Activated CD4-positive, alpha-beta T cell treated with anti-CD3 and anti-CD28 coated beads, Interleukin-2, Interleukin-4, amounts not matched to agents 100 ng/mL and 50 ng/mL, durations not matched to agents 16 hours and 8 hours (primary cell): ENCODE measurements around the gene CDC42EP3.

Experiments
- DNase-seq: peaks from one replicate; pipeline ENCODE4 v3.0.0-alpha.2; 2020; ENCODE audit warnings: low spot score

CDC42EP3 gene, protein sequence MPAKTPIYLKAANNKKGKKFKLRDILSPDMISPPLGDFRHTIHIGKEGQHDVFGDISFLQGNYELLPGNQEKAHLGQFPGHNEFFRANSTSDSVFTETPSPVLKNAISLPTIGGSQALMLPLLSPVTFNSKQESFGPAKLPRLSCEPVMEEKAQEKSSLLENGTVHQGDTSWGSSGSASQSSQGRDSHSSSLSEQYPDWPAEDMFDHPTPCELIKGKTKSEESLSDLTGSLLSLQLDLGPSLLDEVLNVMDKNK

DNA sequence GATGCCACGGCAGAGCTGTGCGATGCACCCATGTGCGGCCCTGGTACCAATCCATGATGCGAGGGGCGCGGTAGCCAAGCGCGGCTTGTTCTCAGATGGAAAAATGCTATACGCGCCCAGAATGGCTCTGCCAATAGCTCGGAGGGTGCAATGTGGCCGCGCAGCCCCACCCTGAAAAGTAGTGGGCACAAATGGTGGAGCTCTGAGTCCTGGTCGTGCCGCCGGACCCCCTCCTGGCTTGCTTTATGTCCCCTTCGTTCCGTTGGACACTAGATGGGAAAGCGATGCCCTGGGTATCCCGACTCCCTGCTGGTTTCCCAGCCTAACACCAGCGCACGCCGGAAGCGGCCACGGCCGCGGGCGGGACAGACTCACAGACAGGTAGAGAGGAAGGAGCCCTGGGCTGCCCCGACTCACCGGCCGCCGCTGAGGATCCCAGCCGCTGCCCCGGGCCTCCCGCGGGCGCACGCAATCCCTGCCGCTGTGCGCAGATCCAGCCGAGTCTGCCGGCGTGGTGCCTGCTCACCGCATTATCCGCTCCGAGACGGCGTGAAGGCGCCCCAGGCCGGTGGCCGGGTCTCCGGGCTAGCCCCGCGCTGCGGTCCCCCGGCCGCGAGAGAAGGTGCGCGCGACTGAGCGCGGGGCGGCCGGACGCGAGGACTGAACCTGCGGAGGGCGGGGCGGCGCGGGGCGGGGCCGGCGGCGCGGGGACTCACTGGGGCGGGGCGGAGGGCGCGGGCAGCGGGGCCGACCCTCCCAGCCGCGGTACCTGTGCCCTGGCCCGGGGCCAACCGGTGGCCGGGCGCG, at the start of gene CDC42EP3:
Gene CDC42EP3, minus strand, starts transcription at position 634 of the 807 bp plus-strand sequence. CDS start 25,055 bp downstream, outside the sequence.
- peak; percentile 60 for DNase-seq

- no peak for DNase-seq
These were observed 49.7 kb upstream of the CDC42EP3 start for GRCh38 chr2:37721201-37721560.

- no peak for DNase-seq
These were observed 49.2 kb upstream of the CDC42EP3 start for GRCh38 chr2:37720533-37721200.

GRCh38 chr2:37718515-37719161, 47.2 kb upstream of the CDC42EP3 start:
- DNase-seq, result no peak

DNA sequence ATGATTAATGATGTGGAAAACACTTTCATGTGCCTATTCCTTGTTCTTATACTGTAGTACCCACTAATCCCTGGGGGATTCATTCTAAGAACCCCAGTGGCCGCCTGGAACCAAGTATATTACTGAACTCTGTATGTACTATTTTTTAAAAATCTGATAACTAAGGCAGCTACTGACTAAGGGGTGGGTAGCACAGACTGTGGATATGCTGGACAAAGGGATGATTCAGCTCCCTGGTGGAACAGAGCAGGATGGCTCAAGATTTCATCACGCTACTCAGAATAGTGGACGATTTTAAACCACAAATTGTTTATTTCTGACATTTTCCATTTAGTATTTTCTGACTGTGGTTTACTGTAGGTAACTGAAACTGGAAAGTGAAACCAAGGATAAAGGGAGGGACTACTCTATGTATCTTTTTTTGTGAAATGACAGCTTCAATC, 41.8 kb upstream of the CDC42EP3 start:
- peak; percentile 38 for DNase-seq

DNA sequence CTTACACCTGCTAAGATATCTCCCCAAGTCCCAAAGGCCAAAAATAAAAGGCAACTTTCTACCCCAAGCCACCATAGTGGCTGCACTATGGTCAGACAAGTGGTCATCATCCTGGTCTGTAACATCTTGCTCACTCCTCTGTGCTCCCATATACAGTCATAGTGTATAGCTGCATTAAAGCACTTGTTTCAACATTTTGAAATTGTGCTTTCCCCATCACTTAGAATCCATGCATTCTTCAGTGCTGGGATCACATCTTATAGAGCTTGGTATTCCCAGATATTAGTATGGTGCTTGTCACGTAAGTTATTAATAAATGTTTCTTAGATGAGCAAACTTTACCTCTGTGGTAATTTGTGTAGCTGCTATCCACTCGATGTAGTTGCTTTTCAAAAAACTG, 40.4 kb upstream of the CDC42EP3 start:
- no peak for DNase-seq

- DNase-seq, result peak; percentile 35
These were observed 39.9 kb upstream of the CDC42EP3 start for GRCh38 chr2:37711308-37711731.

- no peak for DNase-seq
These were observed 37.7 kb upstream of the CDC42EP3 start for GRCh38 chr2:37709111-37709510.

DNA sequence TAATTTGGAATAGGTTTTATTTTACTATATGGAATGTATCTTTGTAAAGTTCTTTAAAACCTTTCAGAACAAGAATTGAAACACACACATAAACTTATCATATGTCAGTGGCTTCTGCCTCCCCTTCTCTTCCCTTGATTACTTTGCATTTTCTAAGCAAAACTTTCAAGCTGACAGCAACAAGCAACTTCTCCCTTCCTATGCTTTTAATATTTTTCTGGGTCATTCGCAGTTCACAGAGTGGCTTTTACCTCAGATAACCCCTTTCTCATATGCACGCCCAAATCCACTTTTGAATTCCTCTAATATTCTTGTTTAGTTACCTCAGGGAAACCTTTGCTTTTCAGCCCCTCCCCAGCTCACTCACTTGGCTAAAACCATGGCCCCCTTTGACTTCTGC, 36.7 kb upstream of the CDC42EP3 start:
- DNase-seq, result no peak

- DNase-seq, result no peak
These were observed 36.0 kb upstream of the CDC42EP3 start for GRCh38 chr2:37707393-37707792.

DNA sequence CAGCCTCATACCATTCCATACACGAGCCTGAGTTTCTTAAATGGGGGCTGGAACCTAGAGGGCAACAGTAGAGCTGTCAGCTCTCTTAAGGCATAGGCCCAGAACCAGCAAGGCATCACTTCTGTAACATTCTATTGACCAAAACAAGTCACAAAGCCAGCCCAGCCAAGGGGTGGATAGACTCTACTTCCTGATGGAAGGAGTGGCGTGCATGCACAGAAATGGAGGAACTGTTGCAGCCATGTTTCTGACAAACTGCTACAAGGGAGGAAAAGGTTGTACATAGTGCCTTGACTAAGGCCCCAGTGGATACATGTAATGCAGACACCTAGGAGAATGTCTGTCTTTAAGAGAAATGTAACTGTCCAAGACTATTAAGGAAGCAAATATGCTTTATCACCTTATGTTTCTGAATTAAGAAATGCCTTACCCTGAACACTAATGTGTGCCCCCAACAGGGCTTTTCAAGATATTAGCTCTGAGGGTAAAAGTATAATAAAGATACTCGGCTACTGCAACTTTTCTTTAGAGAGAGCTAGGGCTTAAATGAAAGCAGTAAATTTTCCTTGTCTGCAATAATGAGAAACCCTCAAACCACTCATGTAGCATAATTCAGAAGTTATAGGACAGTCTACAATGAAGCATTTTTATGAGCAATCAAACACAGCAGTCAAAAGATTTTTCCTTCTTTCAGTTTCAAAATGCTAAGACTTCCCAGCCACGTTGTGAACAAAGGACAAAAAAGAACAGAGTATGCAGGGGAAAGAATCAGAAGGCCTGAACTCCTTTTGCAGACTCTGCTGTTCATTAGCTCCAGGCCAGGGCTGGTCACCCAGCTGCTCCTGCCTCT, 35.1 kb upstream of the CDC42EP3 start:
- no peak for DNase-seq

- no peak for DNase-seq
These were observed 33.7 kb upstream of the CDC42EP3 start for GRCh38 chr2:37705191-37705590.

DNA sequence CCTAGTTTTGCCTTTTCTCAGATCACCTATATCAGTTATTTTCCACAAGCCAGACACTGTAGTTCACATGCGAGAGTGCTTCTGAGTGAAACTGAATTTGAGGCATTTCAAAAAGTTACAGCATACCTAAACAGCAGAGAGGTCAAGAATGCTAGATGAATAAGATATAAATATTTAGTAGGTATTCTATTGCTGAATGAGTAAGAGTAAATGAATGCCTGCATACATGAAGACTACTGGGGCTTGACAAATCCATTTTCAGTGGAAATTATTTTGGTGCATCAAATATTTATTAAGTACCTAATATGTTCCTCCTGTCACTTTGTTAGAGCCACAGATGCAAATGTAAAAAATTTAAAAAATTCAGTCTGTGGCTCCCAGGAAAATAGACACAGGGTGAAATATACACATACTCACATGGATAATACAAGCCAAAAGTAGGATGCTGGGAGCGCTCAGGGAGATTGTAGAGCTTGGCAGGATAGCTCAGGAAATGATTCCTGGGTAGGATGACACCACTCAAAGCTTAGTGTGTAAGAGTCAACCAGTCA, 27.6 kb upstream of the CDC42EP3 start:
- no peak for DNase-seq

DNA sequence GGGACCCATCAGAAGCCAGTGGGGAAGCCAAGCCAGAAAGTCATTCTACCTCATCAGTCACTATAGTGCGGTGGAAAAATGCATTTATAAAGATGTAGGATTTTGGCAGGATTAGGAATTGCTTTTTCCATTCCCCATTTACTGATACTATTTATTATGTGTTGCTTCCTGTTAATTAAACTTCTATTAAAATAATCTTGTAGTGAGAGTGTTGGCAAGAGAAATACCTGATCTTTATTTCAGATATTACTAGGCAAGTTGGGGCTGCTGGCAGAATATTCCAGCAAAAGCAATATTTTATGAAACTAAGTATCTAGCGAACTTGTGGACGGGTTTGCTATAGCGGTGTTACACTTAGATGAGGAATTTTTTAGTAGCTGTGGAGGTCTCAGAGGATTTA, 23.9 kb upstream of the CDC42EP3 start:
- DNase-seq, result no peak

DNA sequence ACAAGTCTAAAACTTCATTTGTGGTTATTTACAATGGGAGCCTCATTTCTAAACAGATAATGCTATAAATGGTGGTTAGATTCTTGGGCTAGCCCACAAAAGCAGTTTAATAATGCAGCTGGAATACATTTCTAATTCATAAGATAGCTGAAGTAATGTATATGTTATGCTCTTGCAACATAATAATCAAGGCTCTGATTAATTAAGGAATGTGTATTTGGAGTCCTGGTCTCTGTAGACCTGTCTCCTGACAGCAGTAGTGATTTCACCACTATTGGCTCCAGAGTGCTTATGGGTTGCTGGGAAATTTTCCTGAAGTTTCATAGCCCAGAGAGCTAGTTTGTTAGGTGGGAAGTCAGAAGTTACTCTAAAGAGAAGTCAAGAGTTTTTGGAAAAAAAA, 21.3 kb upstream of the CDC42EP3 start:
- no peak for DNase-seq

DNA sequence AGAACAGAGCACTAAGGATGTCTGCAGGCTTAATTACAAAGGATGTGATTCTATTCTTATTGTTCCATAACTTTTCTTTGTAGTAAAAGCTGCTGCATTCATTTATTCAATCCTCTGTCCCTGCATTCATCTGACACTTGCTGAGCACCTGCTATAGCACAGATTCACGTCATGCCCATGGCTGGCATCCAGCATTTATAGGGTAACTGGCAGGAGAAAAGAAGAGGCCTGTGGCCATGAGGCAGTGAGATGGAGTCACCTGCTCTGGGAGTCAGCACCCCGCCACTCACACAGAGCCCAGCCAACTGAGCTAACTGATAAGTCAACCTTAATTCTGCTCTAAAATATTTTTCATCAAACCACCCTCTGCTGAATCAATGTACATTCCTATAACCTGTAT, 18.3 kb upstream of the CDC42EP3 start:
- DNase-seq, result no peak

DNA sequence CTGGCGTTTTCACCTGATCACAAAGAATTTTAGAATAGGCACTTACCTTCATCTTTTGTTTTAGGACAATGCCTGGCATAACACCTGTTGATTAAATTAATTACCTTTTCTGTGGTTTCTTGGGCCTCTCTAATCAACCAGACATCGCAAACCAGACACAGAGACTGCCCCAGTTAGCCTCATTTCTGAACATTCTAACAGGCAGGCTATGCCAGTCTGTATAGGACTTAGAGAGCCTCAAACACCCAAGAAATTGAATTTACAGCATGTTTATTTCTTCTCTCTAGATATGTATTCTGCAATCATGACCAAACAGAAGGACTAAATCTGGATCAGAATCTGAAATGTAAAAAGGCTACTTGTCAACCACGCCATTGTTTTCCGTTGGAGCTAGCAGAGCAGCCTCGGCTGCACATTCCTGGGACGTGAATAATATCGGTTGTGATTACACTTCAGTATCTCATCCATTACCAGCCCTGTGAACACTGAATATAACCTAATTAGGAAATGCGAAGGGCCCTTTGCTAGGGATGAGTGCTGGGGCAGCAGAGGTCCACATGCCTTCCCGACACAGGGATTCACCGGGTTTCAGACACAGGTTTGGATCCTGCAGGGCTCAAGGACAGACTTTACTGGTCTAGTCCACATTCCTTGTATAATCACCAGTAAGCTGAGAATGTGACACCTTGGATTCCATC, 17.5 kb upstream of the CDC42EP3 start:
- no peak for DNase-seq

- DNase-seq, result peak; percentile 44
These were observed 15.5 kb upstream of the CDC42EP3 start for GRCh38 chr2:37686792-37687526.

- DNase-seq, result peak; percentile 10
These were observed 13.4 kb upstream of the CDC42EP3 start for GRCh38 chr2:37684809-37685208.
